Kidney (tissue), 14 donors: ENCODE data around the gene NME8. TPM values are rescaled to one million over a fixed set of nuclear protein-coding genes. Genes with fewer than 3 reads are reported as not detected.
A peak's percentile ranks its signal among the peaks of the same experiment; 100 is the strongest.

Source experiments
- DNase-seq, 5 donors: peaks; one replicate each; pipeline ENCODE4 v3.0.0-alpha.2; 2013 to 2020
- FAIRE-seq: peaks from 2 replicates; lab custom pipeline; 2012; peaks lifted over from hg19 to GRCh38; lab: Jason Lieb, UNC
- H3K27ac ChIP-seq, 2 donors: one replicate each; pipeline ENCODE4 v1.7.0; 2013; ENCODE audit warnings: low read depth in 2 of 2, low read length in 2 of 2, inconsistent platforms in 1 of 2
- H3K27me3 ChIP-seq: one replicate; pipeline ENCODE4 v1.7.1; 2013; ENCODE audit warnings: low read length, inconsistent platforms; ENCODE audit not compliant: control insufficient read depth, insufficient read depth
- H3K36me3 ChIP-seq, 3 donors: one replicate each; pipeline versions ENCODE4 v1.7.0 to v1.7.1; 2013; ENCODE audit warnings: low read length in 3 of 3, control low read depth in 1 of 3, inconsistent platforms in 1 of 3; ENCODE audit not compliant: insufficient read depth in 3 of 3, control insufficient read depth in 2 of 3
- H3K4me1 ChIP-seq, 3 donors: one replicate each; pipeline versions ENCODE4 v1.7.0 to v1.7.1; 2013; ENCODE audit warnings: low read length in 3 of 3, inconsistent platforms in 1 of 3, low read depth in 1 of 3; ENCODE audit not compliant: control insufficient read depth in 2 of 3, insufficient read depth in 2 of 3
- H3K4me3 ChIP-seq, 3 donors: one replicate each; pipeline versions ENCODE4 v1.7.0 to v1.8.1; 2013; ENCODE audit warnings: low read length in 3 of 3, control low read depth in 1 of 3, inconsistent platforms in 1 of 3
- H3K9ac ChIP-seq, 3 donors: one replicate each; pipeline versions ENCODE4 v1.7.0 to v1.7.1; 2013; ENCODE audit warnings: low read length in 3 of 3, control low read depth in 1 of 3, inconsistent platforms in 1 of 3
- H3K9me3 ChIP-seq, 3 donors: one replicate each; pipeline versions ENCODE4 v1.7.0 to v1.7.1; 2013; ENCODE audit warnings: low read length in 3 of 3, control low read depth in 1 of 3, inconsistent platforms in 1 of 3; ENCODE audit not compliant: control insufficient read depth in 2 of 3, insufficient read depth in 1 of 3
- CTCF ChIP-seq: IDR thresholded peaks from 3 replicates; pipeline ENCODE4 v1.5.1; 2012; ENCODE audit warnings: mild to moderate bottlenecking, moderate library complexity, borderline replicate concordance; ENCODE audit not compliant: insufficient read depth; ENCODE audit errors: extremely low read depth
- intact Hi-C: fragments of 100-400 bp; cut with DNase I; formaldehyde crosslinking; loops from one replicate; pipeline ENCODE4 v1.11.1; 2022
- polyA plus RNA-seq: library from polyadenylated mRNA; stranded (reverse); fragments of 350-450 nt; fragmentation: Illumina TruSeq; extraction: RNeasy Lipid Tissue Mini Kit (QIAGEN cat#74804); gene quantifications from one replicate; pipeline ENCODE4 v1.2.3, GENCODE V29; 2014; ENCODE audit warnings: low read depth, low replicate concordance; ENCODE audit not compliant: insufficient read depth
- total RNA-seq: library from RNA; stranded (reverse); fragmentation: NEBNext Ultra II Directional; extraction: Animal tissue kit (Norgen Biotek cat#: 25700); gene quantifications from one replicate; pipeline ENCODE4 v1.2.1, GENCODE V29; 2021
- donor health status: control.
- donor health status: control.
- donor health status: control.
- donor health status: control.
- donor health status: control.
- donor health status: DM: yes; HTN: yes; CAD: no.
- donor health status: Normal renal cell carcinoma (clear cell type).

Gene NME8
- total and polyA plus RNA-seq, 2 donors from 2014 or later: 0.44 to 1.2 TPM

DNA sequence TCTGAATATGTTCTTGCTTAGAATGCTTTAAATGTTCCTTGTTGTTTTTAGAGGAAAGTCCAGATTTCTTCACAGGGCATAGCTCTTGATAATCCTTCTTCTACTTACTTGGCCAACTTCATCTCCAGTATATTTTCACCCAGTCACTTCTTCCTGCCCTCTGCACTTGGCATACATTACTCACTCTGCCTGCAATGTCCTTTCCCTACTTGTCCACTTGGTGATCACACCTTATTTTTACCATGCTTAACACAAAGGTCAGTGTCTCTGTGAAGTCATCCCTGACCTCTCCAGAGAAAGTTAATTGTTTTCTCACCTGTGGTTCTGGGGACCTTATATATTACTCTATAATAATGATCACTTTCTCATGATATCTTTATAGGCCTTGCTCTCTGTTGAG lies 45.0 kb downstream of the NME8 start:
- FAIRE-seq (no peak), DNase-seq (no peak)
- intact Hi-C loops: no loop called here
- Histone ChIP-seq H3K36me3 (no peaks in the 10 kb centered on the region), H3K4me1 (no peaks in the 10 kb centered on the region), H3K27me3 (no peaks in the 10 kb centered on the region), H3K9me3 (no peaks in the 10 kb centered on the region), H3K9ac (no peak overlapping the region), H3K27ac (no peak overlapping the region), H3K4me3 (no peak overlapping the region)
- TF ChIP-seq CTCF: no peak

DNA sequence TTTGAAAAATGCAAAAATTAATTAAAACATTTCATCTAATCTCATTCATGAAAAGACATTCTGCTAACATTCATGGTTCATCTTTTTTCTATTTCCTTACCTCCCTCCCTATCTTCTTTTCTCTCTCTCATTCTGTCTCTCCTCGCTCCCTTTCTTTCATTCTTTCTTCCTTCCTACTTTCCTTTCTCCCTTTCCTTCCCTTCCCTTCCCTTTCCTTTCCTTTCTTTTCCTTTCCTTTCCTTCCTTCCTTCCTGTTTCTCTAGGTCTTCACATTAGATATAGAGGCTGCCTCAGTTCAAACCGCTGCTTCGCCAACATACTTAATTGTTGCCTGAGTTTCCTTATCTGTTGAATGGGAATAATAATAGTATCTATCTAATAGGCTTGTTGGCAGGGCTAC lies 46.3 kb downstream of the NME8 start:
- Histone ChIP-seq H3K4me1 (no peaks in the 10 kb centered on the region), H3K27me3 (no peaks in the 10 kb centered on the region), H3K4me3 (no peak overlapping the region), H3K9ac (no peak overlapping the region), H3K27ac (no peak overlapping the region), H3K9me3 (no peaks in the 10 kb centered on the region), H3K36me3 (no peaks in the 10 kb centered on the region)
- DNase-seq (no peak), FAIRE-seq (no peak)
- no peak for TF ChIP-seq CTCF
- intact Hi-C loops: no loop called here

GRCh38 chr7:37899712-37900247 lies 51.4 kb downstream of the NME8 start:
- Histone ChIP-seq H3K4me1 (peaks cover 2 to 12% (median 4%) of the 10 kb centered on the region in 3 donors), H3K36me3 (no peaks in the 10 kb centered on the region), H3K9me3 (no peaks in the 10 kb centered on the region), H3K9ac (no peak overlapping the region), H3K4me3 (no peak overlapping the region), H3K27me3 (no peaks in the 10 kb centered on the region), H3K27ac (no peak overlapping the region)
- intact Hi-C loops: loop anchor here (10.0 kb wide), 1 partner anchor 215 kb away; no protein-coding TSS in a partner anchor
- FAIRE-seq: peak; percentile 87
- no peak for TF ChIP-seq CTCF
- peak in 2 of 5 donors; percentile 50 to 67 for DNase-seq
